ENCODE results near the gene NETO1.

DNA sequence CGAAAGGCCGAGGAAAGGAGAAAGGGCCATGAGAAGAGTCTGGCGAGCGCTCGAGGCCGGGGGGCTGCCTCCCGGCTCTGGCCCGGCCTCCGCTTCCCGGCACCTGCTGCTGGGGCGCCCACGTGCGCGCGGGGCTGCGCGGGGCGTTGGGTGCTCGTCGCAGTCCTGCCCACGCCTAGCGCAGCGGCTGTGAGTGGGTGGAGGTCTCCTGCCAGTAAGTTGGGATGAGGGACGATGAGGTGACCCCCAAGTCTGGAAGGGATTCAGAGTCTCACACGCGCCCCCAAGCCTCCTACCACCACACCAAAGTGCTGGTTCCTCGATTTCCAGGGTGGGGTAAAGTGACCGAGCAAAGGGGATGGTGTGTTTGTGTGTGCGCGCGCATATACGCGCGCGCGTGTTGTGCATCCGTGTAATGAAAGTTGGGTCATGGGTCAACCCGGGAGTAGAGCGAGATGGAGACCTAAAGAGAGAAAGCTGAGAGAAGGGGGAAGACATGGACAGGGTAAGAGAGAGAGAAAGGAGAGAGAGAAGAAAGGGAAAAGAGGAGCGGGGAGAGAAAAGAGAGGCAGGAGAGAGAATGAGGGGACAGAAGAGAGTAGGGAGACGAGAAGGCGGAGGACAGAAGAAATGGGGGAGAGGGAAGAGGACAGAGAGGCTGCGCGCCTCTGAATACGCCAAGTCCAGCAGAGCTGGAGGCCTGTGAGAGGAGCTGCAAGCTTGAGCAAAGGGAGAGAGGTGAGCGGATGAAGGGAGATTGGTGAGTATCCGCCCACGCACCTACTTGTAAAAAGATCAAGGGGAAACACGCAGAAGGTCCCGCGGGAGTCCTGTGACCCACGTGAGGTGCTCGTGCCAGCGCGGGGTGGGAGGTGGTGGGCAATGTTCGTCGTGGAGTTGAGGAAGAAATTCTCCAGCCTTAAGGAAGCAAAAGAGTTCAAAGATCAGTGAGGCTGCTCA lies 1.7 kb upstream of the NETO1 start:
- TF ChIP-seq, protein P1, sequence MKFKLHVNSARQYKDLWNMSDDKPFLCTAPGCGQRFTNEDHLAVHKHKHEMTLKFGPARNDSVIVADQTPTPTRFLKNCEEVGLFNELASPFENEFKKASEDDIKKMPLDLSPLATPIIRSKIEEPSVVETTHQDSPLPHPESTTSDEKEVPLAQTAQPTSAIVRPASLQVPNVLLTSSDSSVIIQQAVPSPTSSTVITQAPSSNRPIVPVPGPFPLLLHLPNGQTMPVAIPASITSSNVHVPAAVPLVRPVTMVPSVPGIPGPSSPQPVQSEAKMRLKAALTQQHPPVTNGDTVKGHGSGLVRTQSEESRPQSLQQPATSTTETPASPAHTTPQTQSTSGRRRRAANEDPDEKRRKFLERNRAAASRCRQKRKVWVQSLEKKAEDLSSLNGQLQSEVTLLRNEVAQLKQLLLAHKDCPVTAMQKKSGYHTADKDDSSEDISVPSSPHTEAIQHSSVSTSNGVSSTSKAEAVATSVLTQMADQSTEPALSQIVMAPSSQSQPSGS (tag by site-specific recombination; IDR thresholded peaks at IDR 0.05; ENCODE audit: low read depth): no peak
- TF ChIP-seq SP2 (tag by site-specific recombination; IDR thresholded peaks at IDR 0.05) (no peak), CTCF (tag by site-specific recombination; IDR thresholded peaks at IDR 0.05) (no peak), PBX3 (CRISPR knock-in tag; IDR thresholded peaks at IDR 0.05) (no peak), ZNF785 (tag by site-specific recombination; IDR thresholded peaks at IDR 0.05) (no peak), PRDM1 (tag by site-specific recombination; IDR thresholded peaks at IDR 0.05) (no peak), ZFP3 (tag by site-specific recombination; IDR thresholded peaks at IDR 0.05; ENCODE audit: low read depth) (no peak), ZSCAN30 (tag by site-specific recombination; IDR thresholded peaks at IDR 0.05) (no peak), ZNF292 (tag by site-specific recombination; IDR thresholded peaks at IDR 0.05; ENCODE audit: borderline replicate concordance, low read depth) (no peak), ZFP37 (tag by site-specific recombination; IDR thresholded peaks at IDR 0.05) (no peak), ZNF175 (tag by site-specific recombination; IDR thresholded peaks at IDR 0.05) (no peak)

Data from HEK293 (cell line).